ENCODE results near the gene CAPN11.
"Not testable (repeated sequence)": the region's sequence is repeated elsewhere in the genome, so short reads cannot be mapped to it uniquely, and the experiment has no call there.

CAPN11 gene

GRCh38 chr6:44228433-44228832 is 69.8 kb downstream of the CAPN11 start:
- DNase-seq (ENCODE audit: low spot score) = no peak

- no peak for DNase-seq (ENCODE audit: low spot score)
These were observed 70.2 kb downstream of the CAPN11 start for GRCh38 chr6:44228836-44229235.

GRCh38 chr6:44229376-44230033 is 70.9 kb downstream of the CAPN11 start:
- DNase-seq (ENCODE audit: low spot score) = no peak

- no peak for DNase-seq (ENCODE audit: low spot score)
These were observed 71.5 kb downstream of the CAPN11 start for GRCh38 chr6:44230034-44230675.

GRCh38 chr6:44231426-44231825 is 72.8 kb downstream of the CAPN11 start:
- DNase-seq (ENCODE audit: low spot score) = not testable (repeated sequence)

- DNase-seq (ENCODE audit: low spot score) = no peak
These were observed 74.3 kb downstream of the CAPN11 start for GRCh38 chr6:44232676-44233566.

- DNase-seq (ENCODE audit: low spot score) = no peak
These were observed 75.0 kb downstream of the CAPN11 start for GRCh38 chr6:44233567-44234100.
